Transverse colon (tissue), 4 donors: ENCODE data around the gene INPPL1. TPM values are rescaled to one million over a fixed set of nuclear protein-coding genes. Genes with fewer than 3 reads are reported as not detected.

Experiments used
- DNase-seq: peaks from one replicate; pipeline ENCODE4 v3.0.0-alpha.2; 2019
- H3K27ac ChIP-seq, 4 donors: fragments of 200-600 bp; sonication (generic); 2 replicates each; pipeline ENCODE4 v1.5.1; 2016 to 2018; ENCODE audit warnings: inconsistent platforms in 4 of 4
- H3K27me3 ChIP-seq: fragments of 200-600 bp; sonication (generic); 2 replicates; pipeline ENCODE4 v1.5.1; 2017; ENCODE audit warnings: inconsistent platforms
- H3K36me3 ChIP-seq, 4 donors: fragments of 200-600 bp; sonication (generic); 2 replicates each; pipeline ENCODE4 v1.5.1; 2017 to 2019; ENCODE audit warnings: inconsistent platforms in 4 of 4
- H3K4me1 ChIP-seq, 4 donors: fragments of 200-600 bp; sonication (generic); 2 replicates each; pipeline ENCODE4 v1.5.1; 2017 to 2020; ENCODE audit warnings: inconsistent platforms in 4 of 4
- H3K4me3 ChIP-seq, 4 donors: fragments of 200-600 bp; sonication (generic); 1 replicate in 1 of 4; 2 replicates in 3 of 4; pipeline versions ENCODE4 v1.5.1 to v1.6.1; 2017 to 2019; ENCODE audit warnings: inconsistent platforms in 4 of 4
- H3K9me3 ChIP-seq, 2 donors: fragments of 200-600 bp; sonication (generic); 2 replicates each; pipeline ENCODE4 v1.5.1; 2017 to 2019; ENCODE audit warnings: inconsistent platforms in 2 of 2
- CTCF ChIP-seq, 5 experiments: fragments of 200-600 bp in 3 of 5; fragments of 450-650 bp in 2 of 5; sonication (generic) in 3 of 5; IDR thresholded peaks; 1 replicate in 2 of 5; 2 replicates in 3 of 5; pipeline ENCODE4 v1.5.1; 2016 to 2017; ENCODE audit warnings: antibody characterized with exemption in 5 of 5, inconsistent platforms in 3 of 5, mild to moderate bottlenecking in 2 of 5, moderate library complexity in 1 of 5
- EP300 ChIP-seq: sonication (generic); formaldehyde crosslinking; IDR thresholded peaks from one replicate; pipeline ENCODE4 v1.6.1; 2017; ENCODE audit warnings: antibody characterized with exemption, low read depth
- POLR2A ChIP-seq: fragments of 450-650 bp; IDR thresholded peaks from one replicate; pipeline ENCODE4 v1.6.1; 2016; ENCODE audit warnings: antibody characterized with exemption, mild to moderate bottlenecking, moderate library complexity
- POLR2AphosphoS5 ChIP-seq, 3 donors: sonication (generic); formaldehyde crosslinking; IDR thresholded peaks; one replicate each; pipeline ENCODE4 v1.6.1; 2016; ENCODE audit warnings: antibody characterized with exemption in 3 of 3
- WGBS, 2 donors: methylation state at CpG; one replicate each; pipeline ENCODE4 v1.1.5; 2018; ENCODE audit warnings: low coverage in 1 of 2; 5-methylcytosine and 5-hydroxymethylcytosine counted together
- in situ Hi-C, 4 donors: fragments of 200-750 bp; cut with MboI; loops; one replicate each; pipeline versions ENCODE4 v1.15.0 to v1.15.1; 2017; ENCODE audit warnings: low sequenced_read_pairs in 3 of 4, low pct_ligation_motif_present in 1 of 4, low pct_unique_long_range_greater_than_20kb in 1 of 4
- intact Hi-C: fragments of 100-400 bp; cut with DNase I; formaldehyde crosslinking; loops from one replicate; pipeline ENCODE4 v1.15.1; 2023; ENCODE audit warnings: low total_unique reads
- total RNA-seq, 4 donors: library from RNA; depleted of rRNA; stranded (reverse); fragments of >200 nt; gene quantifications; one replicate each; pipeline ENCODE4 v1.1.0, GENCODE V29; 2016

INPPL1 gene
- total RNA-seq, 4 donors from 2014 or later: 92.8 to 388 (median 157) TPM

- Histone ChIP-seq H3K4me3 (no peak overlapping the region), H3K4me1 (peaks cover 8 to 44% (median 40%) of the 10 kb centered on the region in 4 donors), H3K27me3 (peaks cover 24% of the 10 kb centered on the region), H3K9me3 (no peaks in the 10 kb centered on the region), H3K27ac (peak overlapping the region in 3 of 4 donors; percentile 20 to 67 (median 63)), H3K36me3 (peaks cover 0 to 35% (median 7%) of the 10 kb centered on the region in 4 donors)
- 85% methylated on average over 15 of the region's 22 CpGs; no CpG with 5 or more reads in 1 of the 2 donors for WGBS, 2 donors
- TF ChIP-seq CTCF (IDR thresholded peaks at IDR 0.05) (no peak), EP300 (no peak), POLR2A (no peak), POLR2AphosphoS5 (IDR thresholded peaks at IDR 0.05) (no peak)
- intact Hi-C loops: no loop called here
- no peak for DNase-seq
- in situ Hi-C loops: no loop called here
Observed at GRCh38 chr11:72237112-72237931, 12.8 kb downstream of the INPPL1 start.

GRCh38 chr11:72238040-72238450 lies 13.5 kb downstream of the INPPL1 start:
- WGBS, 2 donors: 22% methylated on average over 8 of the region's 16 CpGs; no CpG with 5 or more reads in 1 of the 2 donors
- intact Hi-C loops (no loop called here), in situ Hi-C loops (no loop called here)
- Histone ChIP-seq H3K9me3 (no peaks in the 10 kb centered on the region), H3K27me3 (peaks cover 32% of the 10 kb centered on the region), H3K36me3 (peaks cover 0 to 30% (median 7%) of the 10 kb centered on the region in 4 donors), H3K4me3 (no peak overlapping the region), H3K27ac (peak overlapping the region in 3 of 4 donors; percentile 20 to 67 (median 63)), H3K4me1 (peaks cover 8 to 44% (median 40%) of the 10 kb centered on the region in 4 donors)
- DNase-seq: peak; percentile 69
- peak; percentile 76 to 85 (median 79) for TF ChIP-seq CTCF (IDR thresholded peaks at IDR 0.05)
- TF ChIP-seq EP300: no peak

- Histone ChIP-seq H3K36me3 (peaks cover 0 to 24% (median 7%) of the 10 kb centered on the region in 4 donors), H3K4me3 (peak overlapping the region in 1 of 4 donors; percentile 47), H3K27ac (peak overlapping the region in 3 of 4 donors; percentile 46 to 67 (median 63)), H3K27me3 (peaks cover 38% of the 10 kb centered on the region), H3K9me3 (no peaks in the 10 kb centered on the region), H3K4me1 (peaks cover 8 to 47% (median 41%) of the 10 kb centered on the region in 4 donors)
- intact Hi-C loops (no loop called here), in situ Hi-C loops (no loop called here)
- WGBS, 2 donors: 72% methylated on average over 28 of the region's 28 CpGs; no CpG with 5 or more reads in 1 of the 2 donors
- TF ChIP-seq EP300 (no peak), CTCF (IDR thresholded peaks at IDR 0.05) (peak in 1 of 5 experiments; percentile 30), POLR2AphosphoS5 (IDR thresholded peaks at IDR 0.05) (no peak)
- no peak for DNase-seq
Observed at GRCh38 chr11:72238492-72239312, 14.1 kb downstream of the INPPL1 start.
